Peyer's patch (tissue), 4 donors: Measurements from ENCODE around the gene PRKCG.

Experiments
- POLR2A ChIP-seq, 2 donors: fragments of 450-650 bp; IDR thresholded peaks; one replicate each; pipeline ENCODE4 v1.5.1; 2017; ENCODE audit warnings: antibody characterized with exemption in 2 of 2, mild to moderate bottlenecking in 2 of 2, moderate library complexity in 2 of 2
- TF ChIP-seq, protein P1 (sequence below), 6 experiments: fragments of 450-650 bp in 4 of 6; fragments of 200-600 bp in 2 of 6; sonication (generic) in 1 of 6; IDR thresholded peaks; one replicate each; pipeline ENCODE4 v1.5.1; 2017 to 2019; ENCODE audit warnings: antibody characterized with exemption in 6 of 6, mild to moderate bottlenecking in 3 of 6, moderate library complexity in 1 of 6

GRCh38 chr19:53885036-53885435 is 3.0 kb downstream of the PRKCG start:
- TF ChIP-seq, protein P1, sequence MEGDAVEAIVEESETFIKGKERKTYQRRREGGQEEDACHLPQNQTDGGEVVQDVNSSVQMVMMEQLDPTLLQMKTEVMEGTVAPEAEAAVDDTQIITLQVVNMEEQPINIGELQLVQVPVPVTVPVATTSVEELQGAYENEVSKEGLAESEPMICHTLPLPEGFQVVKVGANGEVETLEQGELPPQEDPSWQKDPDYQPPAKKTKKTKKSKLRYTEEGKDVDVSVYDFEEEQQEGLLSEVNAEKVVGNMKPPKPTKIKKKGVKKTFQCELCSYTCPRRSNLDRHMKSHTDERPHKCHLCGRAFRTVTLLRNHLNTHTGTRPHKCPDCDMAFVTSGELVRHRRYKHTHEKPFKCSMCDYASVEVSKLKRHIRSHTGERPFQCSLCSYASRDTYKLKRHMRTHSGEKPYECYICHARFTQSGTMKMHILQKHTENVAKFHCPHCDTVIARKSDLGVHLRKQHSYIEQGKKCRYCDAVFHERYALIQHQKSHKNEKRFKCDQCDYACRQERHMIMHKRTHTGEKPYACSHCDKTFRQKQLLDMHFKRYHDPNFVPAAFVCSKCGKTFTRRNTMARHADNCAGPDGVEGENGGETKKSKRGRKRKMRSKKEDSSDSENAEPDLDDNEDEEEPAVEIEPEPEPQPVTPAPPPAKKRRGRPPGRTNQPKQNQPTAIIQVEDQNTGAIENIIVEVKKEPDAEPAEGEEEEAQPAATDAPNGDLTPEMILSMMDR (IDR thresholded peaks at IDR 0.05): no peak
- no peak for TF ChIP-seq POLR2A (IDR thresholded peaks at IDR 0.05)
